IMR-90 (cell line): ENCODE results near the gene CARD19.

Source experiments
- BHLHE40 ChIP-seq: fragments of 150-350 bp; IDR thresholded peaks from 2 replicates; pipeline ENCODE4 v1.6.1; 2016; ENCODE audit warnings: mild to moderate bottlenecking, low read depth, low read length
- CEBPB ChIP-seq: IDR thresholded peaks from 2 replicates; pipeline ENCODE4 v1.6.1; 2012; ENCODE audit warnings: low read depth, low read length, improper control_type of control experiment
- ELK1 ChIP-seq: fragments of 150-350 bp; IDR thresholded peaks from 2 replicates; pipeline ENCODE4 v1.6.1; 2016; ENCODE audit warnings: low read depth, mild to moderate bottlenecking, low read length, moderate library complexity, borderline replicate concordance
- FOS ChIP-seq: fragments of 150-350 bp; IDR thresholded peaks from 2 replicates; pipeline ENCODE4 v1.6.1; 2016; ENCODE audit warnings: low read depth, low read length
- MAFK ChIP-seq: IDR thresholded peaks from 2 replicates; pipeline ENCODE4 v1.6.1; 2012; ENCODE audit warnings: low read depth, low read length, improper control_type of control experiment
- MAZ ChIP-seq: IDR thresholded peaks from 2 replicates; pipeline ENCODE4 v1.6.1; 2012; ENCODE audit warnings: low read depth, mild to moderate bottlenecking, low read length, improper control_type of control experiment, moderate library complexity, borderline replicate concordance
- MXI1 ChIP-seq: IDR thresholded peaks from 2 replicates; pipeline ENCODE4 v1.6.1; 2012; ENCODE audit warnings: low read depth, mild to moderate bottlenecking, low read length, moderate library complexity, borderline replicate concordance
- POLR2A ChIP-seq: IDR thresholded peaks from 2 replicates; pipeline ENCODE4 v1.6.1; 2012; ENCODE audit warnings: mild to moderate bottlenecking, low read depth, low read length
- RAD21 ChIP-seq: IDR thresholded peaks from 2 replicates; pipeline ENCODE4 v1.6.1; 2012; ENCODE audit warnings: low read length, improper control_type of control experiment
- RCOR1 ChIP-seq: IDR thresholded peaks from 2 replicates; pipeline ENCODE4 v1.6.1; 2012; ENCODE audit warnings: mild to moderate bottlenecking, low read length, improper control_type of control experiment; ENCODE audit not compliant: insufficient replicate concordance
- TF ChIP-seq, protein P1 (sequence below): conservative IDR thresholded peaks from 2 replicates; pipeline ENCODE4 v1.5.1; 2012; ENCODE audit warnings: mild to moderate bottlenecking, low read depth, low read length, improper control_type of control experiment
- TF ChIP-seq, protein P2 (sequence below): fragments of 150-350 bp; IDR thresholded peaks from 2 replicates; pipeline ENCODE4 v1.6.1; 2017; ENCODE audit warnings: mild to moderate bottlenecking, antibody characterized with exemption, low read length, low read depth

DNA sequence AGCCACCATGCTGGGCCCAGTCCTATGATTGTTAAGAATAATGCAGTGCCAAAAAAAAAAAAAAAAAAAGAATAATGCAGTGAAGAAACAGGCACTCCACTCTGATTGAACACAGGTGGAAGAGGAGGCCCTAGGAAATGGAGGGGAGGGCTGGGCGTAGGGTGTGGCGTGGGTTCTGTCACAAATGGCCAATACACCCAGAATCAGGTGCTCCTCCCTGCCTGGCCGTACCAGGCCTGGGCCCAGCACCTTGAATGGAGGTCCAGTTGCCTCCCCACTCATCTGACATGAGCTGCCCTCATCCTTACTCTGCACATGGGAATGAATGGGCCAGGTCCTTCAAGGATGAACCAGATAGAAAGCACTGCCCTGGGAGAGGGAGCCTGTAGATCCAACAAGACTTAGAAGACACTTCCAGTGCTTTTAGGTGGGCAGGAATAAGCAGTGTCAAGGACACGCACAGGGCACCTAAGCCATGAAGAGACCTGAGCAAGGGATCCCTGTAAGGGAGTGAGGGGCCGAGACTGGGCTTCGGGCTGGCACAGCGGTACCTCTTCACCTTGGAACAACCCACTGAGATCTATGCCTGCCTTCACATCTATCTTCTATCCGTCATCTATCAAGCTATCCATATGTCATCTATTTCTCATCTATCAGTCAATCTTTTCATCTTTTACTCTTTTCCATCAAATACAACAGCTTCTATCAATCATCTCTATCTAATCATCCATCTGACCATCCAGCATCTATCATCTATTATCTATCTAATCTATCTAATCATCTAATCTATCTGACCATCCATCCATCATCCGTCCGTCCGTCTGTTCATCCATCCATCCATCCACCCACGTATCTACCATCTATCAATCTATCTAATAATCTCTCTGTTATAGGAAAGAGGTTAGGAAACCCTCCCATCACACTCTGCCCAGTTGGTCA, 22.2 kb downstream of the CARD19 start:
- no peak for TF ChIP-seq FOS
- TF ChIP-seq, protein P1, sequence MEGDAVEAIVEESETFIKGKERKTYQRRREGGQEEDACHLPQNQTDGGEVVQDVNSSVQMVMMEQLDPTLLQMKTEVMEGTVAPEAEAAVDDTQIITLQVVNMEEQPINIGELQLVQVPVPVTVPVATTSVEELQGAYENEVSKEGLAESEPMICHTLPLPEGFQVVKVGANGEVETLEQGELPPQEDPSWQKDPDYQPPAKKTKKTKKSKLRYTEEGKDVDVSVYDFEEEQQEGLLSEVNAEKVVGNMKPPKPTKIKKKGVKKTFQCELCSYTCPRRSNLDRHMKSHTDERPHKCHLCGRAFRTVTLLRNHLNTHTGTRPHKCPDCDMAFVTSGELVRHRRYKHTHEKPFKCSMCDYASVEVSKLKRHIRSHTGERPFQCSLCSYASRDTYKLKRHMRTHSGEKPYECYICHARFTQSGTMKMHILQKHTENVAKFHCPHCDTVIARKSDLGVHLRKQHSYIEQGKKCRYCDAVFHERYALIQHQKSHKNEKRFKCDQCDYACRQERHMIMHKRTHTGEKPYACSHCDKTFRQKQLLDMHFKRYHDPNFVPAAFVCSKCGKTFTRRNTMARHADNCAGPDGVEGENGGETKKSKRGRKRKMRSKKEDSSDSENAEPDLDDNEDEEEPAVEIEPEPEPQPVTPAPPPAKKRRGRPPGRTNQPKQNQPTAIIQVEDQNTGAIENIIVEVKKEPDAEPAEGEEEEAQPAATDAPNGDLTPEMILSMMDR: no peak
- TF ChIP-seq MAFK: no peak
- no peak; the same call in 1 of the 2 replicates for TF ChIP-seq POLR2A
- no peak for TF ChIP-seq ELK1
- no peak for TF ChIP-seq MXI1
- TF ChIP-seq BHLHE40: no peak
- no peak for TF ChIP-seq CEBPB
- no peak for TF ChIP-seq RAD21
- no peak for TF ChIP-seq MAZ
- TF ChIP-seq, protein P2, sequence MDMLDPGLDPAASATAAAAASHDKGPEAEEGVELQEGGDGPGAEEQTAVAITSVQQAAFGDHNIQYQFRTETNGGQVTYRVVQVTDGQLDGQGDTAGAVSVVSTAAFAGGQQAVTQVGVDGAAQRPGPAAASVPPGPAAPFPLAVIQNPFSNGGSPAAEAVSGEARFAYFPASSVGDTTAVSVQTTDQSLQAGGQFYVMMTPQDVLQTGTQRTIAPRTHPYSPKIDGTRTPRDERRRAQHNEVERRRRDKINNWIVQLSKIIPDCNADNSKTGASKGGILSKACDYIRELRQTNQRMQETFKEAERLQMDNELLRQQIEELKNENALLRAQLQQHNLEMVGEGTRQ: no peak
- no peak for TF ChIP-seq RCOR1
